Umbilical cord (tissue), 2 donors: ENCODE measurements around the gene ISY1. TPM values are rescaled to one million over a fixed set of nuclear protein-coding genes. Genes with fewer than 3 reads are reported as not detected.

Source experiments
- DNase-seq: peaks from one replicate; pipeline ENCODE4 v3.0.0-alpha.2; 2015; ENCODE audit warnings: low spot score
- total RNA-seq: library from RNA; depleted of rRNA; stranded (reverse); fragments of >200 nt; gene quantifications from one replicate; pipeline ENCODE4 v1.2.3, GENCODE V29; 2014; ENCODE audit warnings: low replicate concordance; ENCODE audit not compliant: insufficient read depth

Gene ISY1
- total RNA-seq, 1 donor from 2014 or later, result 22.1 TPM

- DNase-seq, result peak; percentile 9
Measured at GRCh38 chr3:129087138-129087702, 73.6 kb downstream of the ISY1 start.

- no peak for DNase-seq
Measured at GRCh38 chr3:129085818-129086217, 75.0 kb downstream of the ISY1 start.

- no peak for DNase-seq
Measured at GRCh38 chr3:129085165-129085715, 75.6 kb downstream of the ISY1 start.

GRCh38 chr3:129084501-129084900, 76.4 kb downstream of the ISY1 start:
- DNase-seq, result no peak

- no peak for DNase-seq
Measured at GRCh38 chr3:129082026-129082425, 78.8 kb downstream of the ISY1 start.

GRCh38 chr3:129081503-129081902, 79.4 kb downstream of the ISY1 start:
- no peak for DNase-seq

GRCh38 chr3:129078510-129078909, 82.4 kb downstream of the ISY1 start:
- DNase-seq, result no peak

Other genes starting within 250 kb of the ISY1 start
- 2.2 TPM for gene CFAP92, start 167.0 kb downstream of the ISY1 start, total RNA-seq
- gene EFCC1, start 159.8 kb downstream of the ISY1 start, total RNA-seq, result not detected
- 3.6 TPM for gene GP9, start 100.3 kb downstream of the ISY1 start, total RNA-seq
- gene RAB43, start 39.3 kb downstream of the ISY1 start, total RNA-seq, result 8.2 TPM
- gene CNBP, start 22.8 kb upstream of the ISY1 start, total RNA-seq, result 303 TPM
- 139 TPM for gene COPG1, start 88.5 kb upstream of the ISY1 start, total RNA-seq
- 3.4 TPM for gene HMCES, start 117.8 kb upstream of the ISY1 start, total RNA-seq